Lower leg skin (tissue), 4 donors: ENCODE results near the gene PCDH9. TPM values are rescaled to one million over a fixed set of nuclear protein-coding genes. Genes with fewer than 3 reads are reported as not detected.

Experiments
- DNase-seq, 2 donors: peaks; one replicate each; pipeline ENCODE4 v3.0.0-alpha.2; 2019; ENCODE audit warnings: low spot score in 2 of 2
- H3K4me3 ChIP-seq: fragments of 200-600 bp; sonication (generic); 2 replicates; pipeline ENCODE4 v1.5.1; 2017; ENCODE audit warnings: mild to moderate bottlenecking, low read depth; ENCODE audit not compliant: poor library complexity, severe bottlenecking
- POLR2A ChIP-seq, 2 donors: fragments of 450-650 bp; IDR thresholded peaks; one replicate each; pipeline ENCODE4 v1.6.1; 2016 to 2017; ENCODE audit warnings: antibody characterized with exemption in 2 of 2, mild to moderate bottlenecking in 1 of 2, moderate library complexity in 1 of 2
- WGBS, 2 donors: methylation state at CpG; one replicate each; pipeline ENCODE4 v1.1.5; 2018; 5-methylcytosine and 5-hydroxymethylcytosine counted together
- intact Hi-C: fragments of 100-400 bp; cut with DNase I; formaldehyde crosslinking; loops from one replicate; pipeline ENCODE4 v1.15.0; 2023; ENCODE audit warnings: low total_unique reads
- total RNA-seq, 4 donors: library from RNA; depleted of rRNA; stranded (reverse); fragments of >200 nt; gene quantifications; one replicate each; pipeline ENCODE4 v1.1.0, GENCODE V29; 2016
- TF ChIP-seq, protein P1 (sequence below), 3 donors: fragments of 450-650 bp; IDR thresholded peaks; one replicate each; pipeline ENCODE4 v1.5.1; 2016; ENCODE audit warnings: antibody characterized with exemption in 3 of 3, mild to moderate bottlenecking in 3 of 3, moderate library complexity in 2 of 3

PCDH9 gene
- total RNA-seq, 4 donors from 2014 or later: 0.21 to 0.84 (median 0.36) TPM

- intact Hi-C loops: no loop called here
- no peak for DNase-seq
- H3K4me3 ChIP-seq: no peak overlapping the region
- WGBS, 2 donors: 90 to 95% methylated on average over 1 of the region's 1 CpG
- TF ChIP-seq, protein P1, sequence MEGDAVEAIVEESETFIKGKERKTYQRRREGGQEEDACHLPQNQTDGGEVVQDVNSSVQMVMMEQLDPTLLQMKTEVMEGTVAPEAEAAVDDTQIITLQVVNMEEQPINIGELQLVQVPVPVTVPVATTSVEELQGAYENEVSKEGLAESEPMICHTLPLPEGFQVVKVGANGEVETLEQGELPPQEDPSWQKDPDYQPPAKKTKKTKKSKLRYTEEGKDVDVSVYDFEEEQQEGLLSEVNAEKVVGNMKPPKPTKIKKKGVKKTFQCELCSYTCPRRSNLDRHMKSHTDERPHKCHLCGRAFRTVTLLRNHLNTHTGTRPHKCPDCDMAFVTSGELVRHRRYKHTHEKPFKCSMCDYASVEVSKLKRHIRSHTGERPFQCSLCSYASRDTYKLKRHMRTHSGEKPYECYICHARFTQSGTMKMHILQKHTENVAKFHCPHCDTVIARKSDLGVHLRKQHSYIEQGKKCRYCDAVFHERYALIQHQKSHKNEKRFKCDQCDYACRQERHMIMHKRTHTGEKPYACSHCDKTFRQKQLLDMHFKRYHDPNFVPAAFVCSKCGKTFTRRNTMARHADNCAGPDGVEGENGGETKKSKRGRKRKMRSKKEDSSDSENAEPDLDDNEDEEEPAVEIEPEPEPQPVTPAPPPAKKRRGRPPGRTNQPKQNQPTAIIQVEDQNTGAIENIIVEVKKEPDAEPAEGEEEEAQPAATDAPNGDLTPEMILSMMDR (IDR thresholded peaks at IDR 0.05): no peak
- no peak for TF ChIP-seq POLR2A (IDR thresholded peaks at IDR 0.05)
Observed at GRCh38 chr13:66275416-66275815, 954.7 kb downstream of the PCDH9 start.

DNA sequence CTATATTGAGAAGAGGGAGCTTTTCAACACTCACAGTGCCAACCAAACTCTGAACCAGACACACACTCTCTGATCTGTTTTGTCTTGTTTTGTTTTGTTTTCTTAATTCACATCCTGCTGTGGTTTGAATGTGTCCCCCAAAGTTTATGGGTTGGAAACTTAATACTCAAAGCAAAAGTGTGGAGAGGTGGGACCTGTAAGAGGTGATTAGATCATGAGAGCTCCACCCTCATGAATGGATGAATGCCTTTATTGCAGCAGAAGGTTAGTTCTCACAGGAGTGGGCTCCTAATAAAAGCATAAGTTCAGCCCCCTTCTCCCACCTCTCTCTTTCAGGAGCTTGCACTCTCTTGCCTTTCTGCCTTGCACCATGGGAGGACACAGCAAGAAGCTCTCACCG lies 957.1 kb downstream of the PCDH9 start:
- 76 to 92% methylated on average over 1 of the region's 1 CpG for WGBS, 2 donors
- DNase-seq: no peak
- no peak overlapping the region for H3K4me3 ChIP-seq
- intact Hi-C loops: no loop called here
- TF ChIP-seq POLR2A (IDR thresholded peaks at IDR 0.05): no peak
- TF ChIP-seq, protein P1 (IDR thresholded peaks at IDR 0.05): no peak

- WGBS, 2 donors: 74 to 82% methylated on average over 5 of the region's 5 CpGs
- DNase-seq: no peak
- H3K4me3 ChIP-seq: no peak overlapping the region
- TF ChIP-seq, protein P1 (IDR thresholded peaks at IDR 0.05): no peak
- TF ChIP-seq POLR2A (IDR thresholded peaks at IDR 0.05): no peak
- intact Hi-C loops: no loop called here
Observed at GRCh38 chr13:66266761-66267160, 963.4 kb downstream of the PCDH9 start.

- H3K4me3 ChIP-seq: no peak overlapping the region
- no peak for DNase-seq
- 81 to 86% methylated on average over 1 of the region's 1 CpG for WGBS, 2 donors
- TF ChIP-seq, protein P1 (IDR thresholded peaks at IDR 0.05): no peak
- TF ChIP-seq POLR2A (IDR thresholded peaks at IDR 0.05): no peak
- intact Hi-C loops: no loop called here
Observed at GRCh38 chr13:66266348-66266747, 963.8 kb downstream of the PCDH9 start.

- TF ChIP-seq, protein P1 (IDR thresholded peaks at IDR 0.05): no peak
- TF ChIP-seq POLR2A (IDR thresholded peaks at IDR 0.05): no peak
- no peak overlapping the region for H3K4me3 ChIP-seq
- DNase-seq: no peak
- 77 to 86% methylated on average over 4 of the region's 4 CpGs for WGBS, 2 donors
- intact Hi-C loops: no loop called here
Observed at GRCh38 chr13:66265371-66265770, 964.8 kb downstream of the PCDH9 start.

DNA sequence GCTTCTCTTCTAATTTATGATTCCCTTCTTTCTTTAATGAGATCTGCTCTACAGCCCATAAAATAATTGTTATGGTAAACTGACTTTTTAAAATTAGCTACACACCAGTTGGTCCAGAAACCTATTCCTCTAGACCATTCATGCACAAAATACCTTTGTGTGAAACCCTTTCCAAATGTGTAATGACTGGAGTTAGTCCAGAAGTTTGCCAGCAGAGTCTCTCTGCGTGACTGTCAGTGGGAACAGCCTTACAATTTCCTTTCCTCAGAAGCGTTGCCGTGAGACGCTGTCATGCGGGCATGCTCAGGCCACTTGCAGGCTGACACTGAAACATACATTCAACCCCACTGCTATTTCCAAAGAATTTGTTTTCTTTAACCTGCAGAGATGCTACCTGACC lies 965.2 kb downstream of the PCDH9 start:
- no peak overlapping the region for H3K4me3 ChIP-seq
- 59% methylated on average over 5 of the region's 5 CpGs for WGBS, 2 donors
- TF ChIP-seq POLR2A (IDR thresholded peaks at IDR 0.05): no peak
- TF ChIP-seq, protein P1 (IDR thresholded peaks at IDR 0.05): no peak
- intact Hi-C loops: no loop called here
- DNase-seq: no peak
